HEK293T (cell line): ENCODE results near the gene TLE2.

Experiments used
- ARNT ChIP-seq: fragments of 450-650 bp; IDR thresholded peaks from 2 replicates; pipeline ENCODE4 v1.6.1; 2017; ENCODE audit warnings: mild to moderate bottlenecking
- BHLHE40 ChIP-seq: fragments of 450-650 bp; IDR thresholded peaks from 2 replicates; pipeline ENCODE4 v1.6.1; 2016; ENCODE audit warnings: mild to moderate bottlenecking, moderate library complexity, borderline replicate concordance
- ELF4 ChIP-seq: fragments of 450-650 bp; IDR thresholded peaks from 2 replicates; pipeline ENCODE4 v1.6.1; 2017; ENCODE audit warnings: antibody characterized with exemption
- FOXK2 ChIP-seq: fragments of 450-650 bp; IDR thresholded peaks from 2 replicates; pipeline ENCODE4 v1.6.1; 2016; ENCODE audit warnings: mild to moderate bottlenecking
- FOXM1 ChIP-seq: fragments of 450-650 bp; IDR thresholded peaks from 2 replicates; pipeline ENCODE4 v1.6.1; 2017; ENCODE audit warnings: mild to moderate bottlenecking, borderline replicate concordance
- HDGF ChIP-seq: fragments of 450-650 bp; IDR thresholded peaks from 2 replicates; pipeline ENCODE4 v1.6.1; 2017; ENCODE audit warnings: antibody characterized with exemption, borderline replicate concordance
- L3MBTL2 ChIP-seq: fragments of 450-650 bp; conservative IDR thresholded peaks from 2 replicates; pipeline ENCODE4 v1.6.1; 2016; ENCODE audit warnings: mild to moderate bottlenecking
- LEF1 ChIP-seq: fragments of 450-650 bp; IDR thresholded peaks from 2 replicates; pipeline ENCODE4 v1.6.1; 2017; ENCODE audit warnings: mild to moderate bottlenecking, borderline replicate concordance
- NFRKB ChIP-seq: fragments of 450-650 bp; IDR thresholded peaks from 2 replicates; pipeline ENCODE4 v1.6.1; 2016; ENCODE audit warnings: mild to moderate bottlenecking, moderate library complexity
- SP1 ChIP-seq: fragments of 450-650 bp; IDR thresholded peaks from 2 replicates; pipeline ENCODE4 v1.6.1; 2017
- SUZ12 ChIP-seq: fragments of 450-650 bp; IDR thresholded peaks from 2 replicates; pipeline ENCODE4 v1.6.1; 2016; ENCODE audit warnings: mild to moderate bottlenecking
- TARDBP ChIP-seq: fragments of 450-650 bp; IDR thresholded peaks from 2 replicates; pipeline ENCODE4 v1.6.1; 2016
- ZNF384 ChIP-seq: fragments of 450-650 bp; IDR thresholded peaks from 2 replicates; pipeline ENCODE4 v1.6.1; 2016

DNA sequence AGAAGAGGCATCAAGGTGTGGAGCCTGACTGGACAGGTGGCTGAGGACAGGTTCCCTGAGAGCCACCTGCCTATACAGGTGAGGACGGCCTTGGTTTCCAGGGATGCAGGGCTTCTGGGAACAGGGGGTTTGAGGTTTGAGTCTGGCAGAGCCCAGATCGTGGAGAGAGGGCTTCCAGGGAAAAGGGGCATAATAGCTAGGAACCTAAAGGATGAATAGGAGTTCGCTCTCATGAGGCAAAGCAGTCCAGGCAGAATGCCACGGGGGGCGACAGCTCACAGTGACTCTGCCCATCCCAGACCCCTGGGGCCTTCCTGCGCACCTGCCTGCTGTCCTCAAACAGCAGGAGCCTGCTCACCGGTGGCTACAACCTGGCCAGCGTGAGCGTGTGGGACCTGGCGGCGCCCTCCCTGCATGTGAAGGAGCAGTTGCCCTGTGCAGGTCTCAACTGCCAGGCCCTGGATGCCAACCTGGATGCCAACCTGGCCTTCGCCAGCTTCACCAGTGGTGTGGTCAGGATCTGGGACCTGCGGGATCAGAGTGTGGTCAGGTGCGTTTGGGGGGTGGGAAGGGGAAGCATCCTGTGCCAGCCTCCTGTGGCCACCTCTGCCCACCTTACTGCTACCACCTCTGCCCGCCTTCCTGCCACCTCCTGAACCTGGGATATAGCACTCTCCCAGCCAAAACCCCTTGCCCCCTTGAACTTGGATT is 39.7 kb downstream of the TLE2 start:
- TF ChIP-seq BHLHE40 (no peak), SP1 (no peak), HDGF (no peak), ZNF384 (no peak), TARDBP (no peak), FOXM1 (no peak), FOXK2 (no peak), NFRKB (no peak), LEF1 (no peak), ELF4 (no peak), L3MBTL2 (no peak), ARNT (no peak), SUZ12 (no peak)
